Pons (tissue), 1 donor: ENCODE measurements around the gene PRTFDC1.
"Not testable (repeated sequence)": the region's sequence is repeated elsewhere in the genome, so short reads cannot be mapped to it uniquely, and the experiment has no call there.

ENCODE experiments used
- DNase-seq: peaks from one replicate; pipeline ENCODE4 v3.0.0-alpha.2; 2016; ENCODE audit warnings: low spot score

Gene PRTFDC1

GRCh38 chr10:24930427-24930826 is 22.0 kb downstream of the PRTFDC1 start:
- DNase-seq: no peak

GRCh38 chr10:24929904-24930303 is 22.5 kb downstream of the PRTFDC1 start:
- DNase-seq: no peak

GRCh38 chr10:24929056-24929544 is 23.3 kb downstream of the PRTFDC1 start:
- DNase-seq: no peak

DNA sequence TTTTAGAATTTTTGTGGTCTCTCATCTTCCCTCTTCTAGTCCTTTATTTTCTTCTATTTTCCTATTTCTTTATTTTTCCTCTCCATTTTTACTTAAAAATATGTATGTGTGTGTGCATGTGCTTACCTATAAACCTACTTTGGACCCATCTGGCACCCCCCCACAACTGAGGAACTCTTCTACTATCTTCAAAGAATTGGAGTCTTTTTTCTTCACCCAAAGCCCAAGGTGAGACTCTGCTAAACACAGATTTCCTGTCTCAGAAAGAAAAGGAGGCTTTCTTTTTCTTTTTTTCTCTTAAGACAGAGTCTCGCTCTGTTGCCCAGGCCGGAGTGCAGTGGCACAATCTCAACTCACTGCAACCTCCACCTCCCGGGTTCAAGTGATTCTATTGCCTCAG is 24.2 kb downstream of the PRTFDC1 start:
- no peak for DNase-seq

- no peak for DNase-seq
Observed at GRCh38 chr10:24926557-24926956, 25.8 kb downstream of the PRTFDC1 start.

- no peak for DNase-seq
Observed at GRCh38 chr10:24925799-24926198, 26.6 kb downstream of the PRTFDC1 start.

GRCh38 chr10:24924483-24924882 is 27.9 kb downstream of the PRTFDC1 start:
- DNase-seq: not testable (repeated sequence)

DNA sequence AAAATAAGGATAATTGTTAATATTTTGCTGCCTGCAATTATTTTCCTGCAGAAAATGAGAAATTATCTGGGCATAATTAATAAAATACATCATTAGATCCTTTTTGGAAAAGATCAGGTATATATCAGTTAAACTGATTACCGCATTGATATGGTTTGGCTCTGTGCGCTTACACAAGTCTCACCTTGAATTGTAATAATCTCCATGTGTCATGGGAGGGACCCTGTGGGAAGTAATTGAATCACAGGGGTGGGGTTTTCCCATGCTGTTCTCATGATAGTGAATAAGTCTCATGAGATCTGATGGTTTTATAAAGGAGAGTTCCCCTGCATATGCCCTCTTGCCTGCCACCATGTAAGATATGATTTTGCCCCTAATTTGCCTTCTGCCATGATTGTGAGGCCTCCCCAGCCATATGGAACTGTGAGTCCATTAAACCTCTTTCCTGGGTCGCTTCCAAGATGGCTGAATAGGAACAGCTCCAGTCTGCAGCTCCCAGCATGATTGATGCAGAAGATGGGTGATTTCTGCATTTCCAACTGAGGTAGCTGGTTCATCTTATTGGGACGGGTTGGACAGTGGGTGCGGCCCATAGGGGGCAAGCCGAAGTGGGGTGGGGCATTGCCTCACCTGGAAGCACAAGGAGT is 30.1 kb downstream of the PRTFDC1 start:
- not testable (repeated sequence) for DNase-seq

- peak; percentile 93 for DNase-seq
Observed at GRCh38 chr10:24920907-24921881, 31.2 kb downstream of the PRTFDC1 start.

- DNase-seq: not testable (repeated sequence)
Observed at GRCh38 chr10:24920192-24920591, 32.2 kb downstream of the PRTFDC1 start.

- DNase-seq: not testable (repeated sequence)
Observed at GRCh38 chr10:24919629-24920028, 32.8 kb downstream of the PRTFDC1 start.

DNA sequence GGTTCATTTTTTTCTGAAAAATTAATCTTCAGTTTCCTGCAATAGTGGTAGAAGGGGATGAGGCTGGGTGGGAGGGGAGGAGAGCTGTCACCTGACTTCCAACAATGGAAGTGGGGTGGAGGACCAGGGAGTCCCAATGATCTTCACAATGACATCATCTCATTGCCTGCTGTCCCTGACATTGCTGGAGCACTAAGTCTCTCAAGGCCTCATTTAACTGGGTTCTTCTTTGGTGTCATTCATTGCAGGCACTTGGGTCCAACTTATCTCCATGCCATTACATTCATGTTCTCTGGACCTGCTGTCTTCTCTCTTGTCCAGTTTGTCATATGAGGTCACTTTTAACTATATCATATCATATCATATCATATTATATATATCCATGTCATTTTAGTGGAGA is 34.4 kb downstream of the PRTFDC1 start:
- DNase-seq: no peak

GRCh38 chr10:24917493-24917892 is 34.9 kb downstream of the PRTFDC1 start:
- no peak for DNase-seq

DNA sequence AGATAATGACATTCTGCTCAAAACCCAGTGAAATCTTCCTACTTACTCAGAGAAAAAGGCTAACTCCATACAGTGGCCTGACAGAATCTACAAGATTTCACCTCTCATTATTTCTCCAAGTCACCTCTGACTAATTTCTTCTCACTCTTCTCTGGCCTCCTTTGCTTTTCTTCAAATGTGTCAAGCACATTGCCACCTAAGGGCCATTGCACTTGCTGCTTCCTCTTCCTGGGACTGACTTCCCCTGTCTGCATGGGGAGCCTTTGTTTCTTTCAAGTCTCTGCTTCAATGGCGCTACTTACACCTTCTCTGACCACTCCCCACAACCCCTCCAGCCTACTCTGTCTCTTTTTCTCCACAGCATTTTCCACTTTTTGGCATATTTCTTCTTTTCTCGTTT is 36.0 kb downstream of the PRTFDC1 start:
- no peak for DNase-seq

- DNase-seq: no peak
Observed at GRCh38 chr10:24915304-24915703, 37.1 kb downstream of the PRTFDC1 start.

DNA sequence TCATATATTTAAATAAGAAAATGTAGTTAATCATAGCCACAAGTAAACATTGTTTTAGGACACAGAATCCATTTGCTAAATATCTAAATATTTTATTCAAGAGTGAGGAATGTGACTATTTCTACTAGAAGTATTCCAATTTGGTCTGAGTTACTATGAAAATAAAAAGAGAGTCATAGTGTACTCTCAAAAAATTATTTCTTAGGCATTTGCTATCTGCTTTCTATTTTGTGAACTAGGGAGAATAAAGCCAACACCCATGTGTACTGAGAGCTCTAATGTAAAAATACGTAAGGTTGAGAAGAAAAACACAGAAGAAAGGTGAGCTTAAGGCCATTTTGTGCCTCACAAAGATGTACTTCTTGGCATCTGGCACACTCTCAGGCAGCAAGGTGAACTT is 38.3 kb downstream of the PRTFDC1 start:
- no peak for DNase-seq

- no peak for DNase-seq
Observed at GRCh38 chr10:24912215-24912614, 40.2 kb downstream of the PRTFDC1 start.

GRCh38 chr10:24911029-24911428 is 41.4 kb downstream of the PRTFDC1 start:
- DNase-seq: no peak

DNA sequence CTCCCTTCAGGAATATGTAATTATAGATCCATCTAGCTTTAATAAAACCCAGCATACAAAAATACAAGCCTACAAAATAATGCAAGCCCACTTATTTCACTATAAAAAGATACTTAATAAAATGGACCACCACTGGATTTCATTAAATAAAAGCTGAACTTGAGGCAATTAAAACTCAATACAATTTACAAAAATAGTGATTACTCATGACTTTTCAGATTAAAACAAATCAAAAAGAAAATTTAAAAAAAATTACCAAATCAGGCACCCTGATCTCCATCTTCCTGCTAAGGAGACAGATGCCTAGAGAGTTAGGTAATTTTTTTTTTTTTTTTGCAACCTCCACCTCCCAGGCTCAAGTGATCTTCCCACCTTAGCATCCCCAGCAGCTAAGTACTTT is 41.8 kb downstream of the PRTFDC1 start:
- no peak for DNase-seq

DNA sequence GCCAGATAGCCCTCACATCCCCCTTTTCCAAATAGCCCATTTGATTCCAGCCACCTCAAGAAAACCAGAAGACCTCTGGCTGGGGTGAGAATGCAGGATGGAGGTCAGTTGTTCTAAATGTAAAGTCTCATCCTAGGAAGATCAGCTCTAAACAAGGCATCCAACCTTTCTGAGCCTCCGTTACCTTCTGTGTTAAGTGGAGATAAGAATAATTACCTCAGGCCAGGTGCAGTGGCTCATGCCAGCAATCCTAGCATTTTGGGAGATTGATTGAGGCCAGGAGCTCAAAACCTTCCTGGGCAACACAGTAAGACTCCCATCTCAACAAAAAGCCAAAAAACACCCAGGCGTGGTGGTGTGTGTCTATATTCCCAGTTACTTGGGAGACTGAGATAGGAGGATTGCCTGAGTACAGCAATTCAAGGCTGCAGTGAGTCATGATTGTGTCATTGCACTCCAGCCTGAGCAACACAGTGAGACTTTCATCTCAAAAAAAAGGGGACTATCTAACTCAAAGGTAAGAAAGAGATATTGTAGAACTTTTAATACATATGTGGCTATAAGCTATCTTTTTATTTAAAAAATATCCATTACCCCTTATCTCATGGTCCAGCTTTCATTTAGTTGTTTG is 43.5 kb downstream of the PRTFDC1 start:
- no peak for DNase-seq

DNA sequence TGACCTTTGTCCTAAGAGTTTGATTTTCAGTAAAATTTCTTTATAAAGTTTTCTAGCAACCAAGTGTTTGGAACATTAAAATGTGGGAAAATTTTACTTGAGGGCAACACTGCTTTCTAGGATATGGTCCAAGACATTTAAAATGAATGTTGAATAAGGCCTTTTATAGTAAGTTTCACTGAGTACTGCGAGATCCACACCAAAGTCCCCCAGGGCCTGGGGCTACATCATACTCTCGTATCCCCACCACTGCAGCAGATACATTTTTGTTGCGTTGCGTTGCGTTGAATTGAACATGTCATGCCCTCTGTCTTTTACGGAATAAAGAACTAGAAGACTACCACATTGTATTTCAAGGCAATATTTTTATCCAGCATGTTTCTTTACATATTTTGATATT is 44.5 kb downstream of the PRTFDC1 start:
- DNase-seq: no peak

GRCh38 chr10:24906372-24906771 is 46.0 kb downstream of the PRTFDC1 start:
- no peak for DNase-seq

DNA sequence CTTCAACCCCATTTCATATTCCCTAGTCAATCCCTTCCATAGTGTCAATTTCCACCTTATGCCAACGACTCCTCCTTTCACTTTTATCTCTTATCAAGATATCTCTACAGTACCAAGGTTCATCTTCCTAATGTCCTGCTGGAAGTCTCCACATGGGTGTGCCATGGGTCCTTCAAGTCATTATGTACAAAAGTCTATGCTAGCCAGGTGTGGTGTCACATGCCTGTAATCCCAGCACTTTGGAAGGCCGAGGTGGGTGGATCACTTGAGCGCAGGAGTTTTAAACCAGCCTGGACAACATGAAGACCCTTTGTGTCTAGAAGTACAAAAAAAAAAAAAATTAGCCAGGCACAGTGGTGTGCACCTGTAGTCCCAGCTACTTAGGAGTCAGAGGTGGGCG is 47.6 kb downstream of the PRTFDC1 start:
- DNase-seq: no peak
